IPS-18a (cell line): ENCODE data around the gene RAP1GAP2.

ENCODE experiments used
- H3K27ac ChIP-seq: one replicate; pipeline ENCODE4 v1.5.1; 2013; ENCODE audit warnings: low read length
- H3K27me3 ChIP-seq: one replicate; pipeline ENCODE4 v1.6.1; 2013; ENCODE audit warnings: mild to moderate bottlenecking, low read length; ENCODE audit not compliant: control insufficient read depth, insufficient read depth
- H3K36me3 ChIP-seq: one replicate; pipeline ENCODE4 v1.6.1; 2013; ENCODE audit warnings: low read depth, low read length; ENCODE audit not compliant: control insufficient read depth
- H3K4me1 ChIP-seq: one replicate; pipeline ENCODE4 v1.6.1; 2013; ENCODE audit warnings: low read depth, low read length; ENCODE audit not compliant: control insufficient read depth
- H3K4me3 ChIP-seq: one replicate; pipeline ENCODE4 v1.5.1; 2013; ENCODE audit warnings: low read length
- H3K9ac ChIP-seq: one replicate; pipeline ENCODE4 v1.6.1; 2013; ENCODE audit warnings: mild to moderate bottlenecking, low read length, moderate library complexity
- H3K9me3 ChIP-seq: one replicate; pipeline ENCODE4 v1.6.1; 2013; ENCODE audit warnings: low read depth, low read length; ENCODE audit not compliant: control insufficient read depth

Gene RAP1GAP2

GRCh38 chr17:2955931-2956582 lies 159.8 kb downstream of the RAP1GAP2 start:
- Histone ChIP-seq H3K4me1 (peaks cover 6% of the 10 kb centered on the region), H3K9me3 (no peaks in the 10 kb centered on the region), H3K27me3 (no peaks in the 10 kb centered on the region), H3K27ac (no peak overlapping the region), H3K4me3 (no peak overlapping the region), H3K36me3 (no peaks in the 10 kb centered on the region), H3K9ac (no peak overlapping the region)

GRCh38 chr17:2957631-2958286 lies 161.5 kb downstream of the RAP1GAP2 start:
- no peaks in the 10 kb centered on the region for H3K36me3 ChIP-seq
- H3K9ac ChIP-seq: no peak overlapping the region
- H3K9me3 ChIP-seq: no peaks in the 10 kb centered on the region
- no peaks in the 10 kb centered on the region for H3K27me3 ChIP-seq
- no peak overlapping the region for H3K27ac ChIP-seq
- H3K4me1 ChIP-seq: peaks cover 6% of the 10 kb centered on the region
- H3K4me3 ChIP-seq: no peak overlapping the region

DNA sequence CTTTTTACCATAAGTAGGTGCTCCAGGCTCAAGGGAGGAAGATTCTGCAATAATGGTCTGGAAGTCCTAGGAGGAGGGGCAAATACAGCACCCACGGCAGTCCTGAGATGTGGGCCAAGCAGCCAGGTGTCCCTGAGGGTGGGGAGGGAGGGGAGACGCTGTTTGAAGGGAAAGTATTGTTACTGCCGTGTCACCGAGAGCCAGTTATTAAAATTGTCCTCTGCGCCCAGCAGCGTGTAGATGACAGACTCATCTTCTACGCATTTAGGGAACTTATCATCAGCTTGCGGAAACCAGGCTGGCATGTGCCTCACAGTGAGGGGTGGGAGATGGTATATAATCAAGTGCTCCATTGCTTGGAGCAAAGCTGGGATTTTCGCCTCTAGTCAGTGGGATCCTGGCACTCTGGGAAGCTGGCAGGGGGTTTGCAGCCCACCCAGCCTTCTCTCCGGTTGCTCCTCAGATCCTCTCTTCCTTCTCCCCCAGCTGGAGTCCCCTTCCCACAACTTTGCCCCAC lies 162.5 kb downstream of the RAP1GAP2 start:
- Histone ChIP-seq H3K9me3 (no peaks in the 10 kb centered on the region), H3K4me1 (peaks cover 6% of the 10 kb centered on the region), H3K4me3 (no peak overlapping the region), H3K9ac (no peak overlapping the region), H3K27ac (no peak overlapping the region), H3K36me3 (no peaks in the 10 kb centered on the region), H3K27me3 (no peaks in the 10 kb centered on the region)

DNA sequence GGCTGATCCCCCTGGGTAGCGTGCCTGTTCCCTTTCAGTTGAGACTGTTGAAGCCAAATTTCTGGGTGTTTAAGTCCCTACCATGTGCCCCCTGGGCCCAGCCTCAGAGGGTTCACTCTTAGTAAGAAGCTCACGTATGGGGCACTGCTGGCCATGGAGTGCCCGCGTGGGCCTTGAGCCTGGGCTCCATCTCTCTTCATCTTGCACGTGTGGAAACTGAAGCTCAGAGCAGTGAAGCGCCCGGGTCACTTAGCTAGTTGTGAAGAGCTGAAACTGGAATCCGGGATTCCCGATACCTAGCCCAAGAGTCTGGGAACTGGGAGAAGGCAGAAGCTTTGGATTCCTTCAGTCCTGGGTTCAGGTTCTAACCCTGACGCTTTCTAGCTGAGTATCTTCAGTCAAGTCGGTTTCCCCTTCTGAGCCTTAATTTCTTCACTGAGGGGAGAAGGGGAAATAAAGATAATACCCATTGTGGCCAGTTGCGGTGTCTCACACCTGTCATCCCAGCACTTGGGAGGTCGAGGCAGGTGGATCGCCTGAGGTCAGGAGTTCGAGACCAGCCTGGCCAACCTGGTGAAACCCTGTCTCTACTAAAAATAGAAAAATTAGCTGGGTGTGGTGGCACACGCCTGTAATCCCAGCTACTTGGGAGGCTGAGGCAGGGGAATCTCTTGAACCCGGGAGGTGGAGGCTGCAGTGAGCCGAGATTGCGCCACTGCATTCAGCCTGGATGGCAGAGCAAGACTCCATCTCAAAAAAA lies 163.3 kb downstream of the RAP1GAP2 start:
- Histone ChIP-seq H3K9me3 (no peaks in the 10 kb centered on the region), H3K4me1 (peaks cover 6% of the 10 kb centered on the region), H3K4me3 (no peak overlapping the region), H3K9ac (no peak overlapping the region), H3K36me3 (no peaks in the 10 kb centered on the region), H3K27me3 (no peaks in the 10 kb centered on the region), H3K27ac (no peak overlapping the region)

- Histone ChIP-seq H3K9ac (no peak overlapping the region), H3K36me3 (peaks cover 4% of the 10 kb centered on the region), H3K9me3 (no peaks in the 10 kb centered on the region), H3K27me3 (no peaks in the 10 kb centered on the region), H3K27ac (no peak overlapping the region), H3K4me3 (no peak overlapping the region), H3K4me1 (peaks cover 6% of the 10 kb centered on the region)
Measured at GRCh38 chr17:2961446-2961845, 165.2 kb downstream of the RAP1GAP2 start.

DNA sequence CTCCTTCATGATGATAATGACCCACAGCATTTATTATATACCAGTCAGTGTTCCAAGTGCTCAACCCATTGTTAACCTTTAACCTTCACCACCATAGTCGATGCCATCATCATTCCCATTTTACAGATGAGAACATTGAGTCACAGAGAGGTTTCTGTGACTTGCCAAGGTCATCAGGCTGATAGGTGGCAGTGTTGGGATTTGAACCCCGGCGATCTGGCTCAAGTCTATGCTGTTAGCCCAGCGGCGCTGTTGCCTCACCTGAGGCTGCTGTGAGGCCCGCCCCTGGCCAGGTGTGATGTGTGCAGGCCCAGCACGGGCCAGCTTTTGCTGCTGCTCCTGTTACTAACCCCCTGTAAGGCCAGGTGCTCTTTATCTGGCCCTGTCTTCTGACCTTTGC lies 166.0 kb downstream of the RAP1GAP2 start:
- no peak overlapping the region for H3K27ac ChIP-seq
- H3K27me3 ChIP-seq: no peaks in the 10 kb centered on the region
- H3K9ac ChIP-seq: no peak overlapping the region
- H3K4me1 ChIP-seq: peaks cover 6% of the 10 kb centered on the region
- H3K36me3 ChIP-seq: peaks cover 4% of the 10 kb centered on the region
- no peaks in the 10 kb centered on the region for H3K9me3 ChIP-seq
- no peak overlapping the region for H3K4me3 ChIP-seq

GRCh38 chr17:2962729-2963128 lies 166.5 kb downstream of the RAP1GAP2 start:
- no peak overlapping the region for H3K27ac ChIP-seq
- no peak overlapping the region for H3K9ac ChIP-seq
- no peaks in the 10 kb centered on the region for H3K27me3 ChIP-seq
- H3K4me1 ChIP-seq: peaks cover 1% of the 10 kb centered on the region
- H3K4me3 ChIP-seq: no peak overlapping the region
- H3K9me3 ChIP-seq: no peaks in the 10 kb centered on the region
- H3K36me3 ChIP-seq: peaks cover 4% of the 10 kb centered on the region

DNA sequence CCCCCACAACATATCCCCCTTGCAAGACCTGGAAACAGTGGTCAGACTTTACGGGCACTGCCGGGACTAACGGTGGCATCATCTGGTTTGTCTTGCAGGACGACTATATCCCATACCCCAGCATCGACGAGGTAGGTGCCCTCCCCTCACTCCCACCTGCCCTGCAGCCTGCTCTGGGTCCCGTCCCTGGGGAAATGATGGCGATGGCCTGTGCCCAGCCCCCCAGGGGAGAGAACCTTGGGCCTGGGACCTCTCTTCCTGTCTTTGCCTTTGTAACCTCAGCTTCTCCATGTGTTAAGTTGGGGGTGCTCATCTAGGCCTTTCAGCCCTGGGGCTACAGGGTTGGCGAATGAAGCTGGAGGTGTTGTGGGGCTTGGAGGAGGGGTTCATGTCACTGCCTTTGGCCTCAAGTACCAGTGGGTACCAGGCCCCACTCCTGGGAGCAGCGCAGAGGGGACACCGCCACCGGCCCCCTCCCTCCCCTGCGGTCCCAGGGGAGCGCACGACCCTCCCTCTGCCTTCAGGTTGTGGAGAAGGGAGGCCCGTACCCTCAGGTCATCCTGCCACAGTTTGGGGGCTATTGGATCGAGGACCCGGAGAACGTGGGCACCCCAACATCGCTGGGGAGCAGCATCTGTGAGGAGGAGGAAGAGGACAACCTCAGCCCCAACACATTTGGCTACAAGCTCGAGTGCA lies 167.2 kb downstream of the RAP1GAP2 start:
- H3K4me1 ChIP-seq: no peaks in the 10 kb centered on the region
- H3K4me3 ChIP-seq: no peak overlapping the region
- no peaks in the 10 kb centered on the region for H3K27me3 ChIP-seq
- no peak overlapping the region for H3K9ac ChIP-seq
- H3K9me3 ChIP-seq: no peaks in the 10 kb centered on the region
- H3K36me3 ChIP-seq: peaks cover 8% of the 10 kb centered on the region
- H3K27ac ChIP-seq: no peak overlapping the region

- no peak overlapping the region for H3K27ac ChIP-seq
- no peaks in the 10 kb centered on the region for H3K9me3 ChIP-seq
- peaks cover 8% of the 10 kb centered on the region for H3K36me3 ChIP-seq
- H3K4me3 ChIP-seq: no peak overlapping the region
- no peaks in the 10 kb centered on the region for H3K27me3 ChIP-seq
- H3K4me1 ChIP-seq: no peaks in the 10 kb centered on the region
- H3K9ac ChIP-seq: no peak overlapping the region
Measured at GRCh38 chr17:2964028-2964356, 167.8 kb downstream of the RAP1GAP2 start.

DNA sequence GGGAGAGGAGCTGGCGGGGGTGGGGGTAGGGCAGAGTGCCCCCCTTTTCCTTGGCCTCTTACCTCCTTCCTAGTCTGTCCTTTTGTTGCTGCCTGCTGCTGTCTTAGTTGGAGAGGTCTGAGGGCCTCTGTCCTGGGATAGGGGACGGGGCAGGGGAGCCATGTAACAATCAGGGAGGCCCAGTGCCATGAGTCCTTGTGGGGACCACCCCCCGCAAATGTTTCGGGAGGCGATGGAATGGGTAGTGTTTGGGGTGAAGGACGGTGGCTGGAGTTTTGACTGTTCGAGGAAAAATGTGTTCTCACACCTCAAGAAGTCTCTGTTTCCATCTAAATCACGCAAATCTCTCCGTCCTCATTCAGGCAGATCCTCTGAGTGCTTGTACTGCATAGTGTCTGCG lies 168.1 kb downstream of the RAP1GAP2 start:
- H3K9me3 ChIP-seq: no peaks in the 10 kb centered on the region
- no peaks in the 10 kb centered on the region for H3K4me1 ChIP-seq
- no peak overlapping the region for H3K4me3 ChIP-seq
- peaks cover 8% of the 10 kb centered on the region for H3K36me3 ChIP-seq
- H3K9ac ChIP-seq: no peak overlapping the region
- no peak overlapping the region for H3K27ac ChIP-seq
- no peaks in the 10 kb centered on the region for H3K27me3 ChIP-seq

- Histone ChIP-seq H3K9ac (no peak overlapping the region), H3K4me1 (no peaks in the 10 kb centered on the region), H3K27me3 (no peaks in the 10 kb centered on the region), H3K36me3 (peaks cover 8% of the 10 kb centered on the region), H3K9me3 (no peaks in the 10 kb centered on the region), H3K4me3 (no peak overlapping the region), H3K27ac (no peak overlapping the region)
Measured at GRCh38 chr17:2964831-2965230, 168.6 kb downstream of the RAP1GAP2 start.
